HepG2 (cell line): ENCODE data around the gene MED20. TPM values are rescaled to one million over a fixed set of nuclear protein-coding genes. Genes with fewer than 3 reads are reported as not detected.

ENCODE experiments used
- CENPX ChIP-seq: sonication (generic); formaldehyde crosslinking; IDR thresholded peaks from 2 replicates; pipeline ENCODE4 v1.9.0; 2021; ENCODE audit warnings: mild to moderate bottlenecking, missing genetic modification reagents, moderate library complexity
- JDP2 ChIP-seq: sonication (generic); formaldehyde crosslinking; IDR thresholded peaks from 2 replicates; pipeline ENCODE4 v1.8.1; 2022; ENCODE audit warnings: missing genetic modification reagents, borderline replicate concordance
- MTERF4 ChIP-seq: sonication (generic); formaldehyde crosslinking; IDR thresholded peaks from 2 replicates; pipeline ENCODE4 v1.8.0; 2023; ENCODE audit warnings: mild to moderate bottlenecking, missing genetic modification reagents
- RFX3 ChIP-seq: IDR thresholded peaks from 2 replicates; pipeline ENCODE4 v1.6.1; 2016; ENCODE audit warnings: missing biosample characterization, missing genetic modification reagents
- SRSF4 ChIP-seq: fragments of 200-400 bp; formaldehyde crosslinking; IDR thresholded peaks from one replicate; pipeline ENCODE4 v1.6.1; 2018; ENCODE audit warnings: mild to moderate bottlenecking, low read depth, low read length, moderate library complexity; ENCODE audit not compliant: poor library complexity, severe bottlenecking
- ZBTB7B ChIP-seq: sonication (generic); formaldehyde crosslinking; IDR thresholded peaks from 2 replicates; pipeline ENCODE4 v1.4.0; 2020; ENCODE audit warnings: missing genetic modification reagents
- ZNF576 ChIP-seq: sonication (generic); formaldehyde crosslinking; IDR thresholded peaks from 2 replicates; pipeline ENCODE4 v1.4.0; 2020; ENCODE audit warnings: mild to moderate bottlenecking, missing genetic modification reagents
- ZNF770 ChIP-seq: sonication (generic); formaldehyde crosslinking; IDR thresholded peaks from 2 replicates; pipeline ENCODE4 v1.5.0; 2020; ENCODE audit warnings: mild to moderate bottlenecking, missing genetic modification reagents
- ZNF850 ChIP-seq: sonication (generic); formaldehyde crosslinking; conservative IDR thresholded peaks from 2 replicates; pipeline ENCODE4 v1.9.0; 2021; ENCODE audit warnings: mild to moderate bottlenecking, missing genetic modification reagents
- ZZZ3 ChIP-seq: sonication (generic); formaldehyde crosslinking; IDR thresholded peaks from 2 replicates; pipeline ENCODE4 v1.4.0; 2020; ENCODE audit warnings: missing genetic modification reagents, mild to moderate bottlenecking, borderline replicate concordance
- polyA plus RNA-seq, 8 experiments: library from polyadenylated mRNA; depleted of rRNA in 3 of 8; stranded (reverse) in 7 of 8; unstranded in 1 of 8; fragments of >200 nt; fragmentation: Illumina TruSeq in 4 of 8; extraction: Trizol in 4 of 8; gene quantifications; 2 replicates each; pipeline versions ENCODE4 v1.2.1 to v1.2.3, GENCODE V29; 2011 to 2016; ENCODE audit warnings: low read depth in 4 of 8, missing spikeins in 1 of 8, mixed read lengths in 1 of 8; ENCODE audit not compliant: insufficient read depth in 1 of 8
- total RNA-seq, 5 experiments: library from RNA; depleted of rRNA; stranded (reverse); fragments of >200 nt; fragmentation: Illumina TruSeq; extraction: Trizol; gene quantifications; 2 replicates each; pipeline ENCODE4 v1.2.3, GENCODE V29; 2016; ENCODE audit warnings: low read depth in 1 of 5
- TF ChIP-seq, protein P1 (sequence below): sonication (generic); formaldehyde crosslinking; IDR thresholded peaks from 2 replicates; pipeline ENCODE4 v1.5.0; 2020; ENCODE audit warnings: mild to moderate bottlenecking, missing genetic modification reagents, moderate library complexity

Gene MED20
- total and polyA plus RNA-seq, 2 of the 13 experiments (the other 11 are each of a cell fraction or from before 2014, with no cell fraction given) = 28.1 to 41.1 TPM

GRCh38 chr6:41921712-41921998 is 716 bp upstream of the MED20 start (continued):
- no peak for TF ChIP-seq JDP2 (CRISPR knock-in tag)
- no peak for TF ChIP-seq MTERF4 (CRISPR knock-in tag)
- no peak for TF ChIP-seq CENPX (CRISPR knock-in tag)
- no peak for TF ChIP-seq ZBTB7B (CRISPR knock-in tag)
- TF ChIP-seq ZNF576 (CRISPR knock-in tag) = peak; percentile 31; the same call in 1 of the 2 replicates
- no peak for TF ChIP-seq ZZZ3 (CRISPR knock-in tag)
- no peak for TF ChIP-seq RFX3 (CRISPR knock-in tag)
- TF ChIP-seq, protein P1, sequence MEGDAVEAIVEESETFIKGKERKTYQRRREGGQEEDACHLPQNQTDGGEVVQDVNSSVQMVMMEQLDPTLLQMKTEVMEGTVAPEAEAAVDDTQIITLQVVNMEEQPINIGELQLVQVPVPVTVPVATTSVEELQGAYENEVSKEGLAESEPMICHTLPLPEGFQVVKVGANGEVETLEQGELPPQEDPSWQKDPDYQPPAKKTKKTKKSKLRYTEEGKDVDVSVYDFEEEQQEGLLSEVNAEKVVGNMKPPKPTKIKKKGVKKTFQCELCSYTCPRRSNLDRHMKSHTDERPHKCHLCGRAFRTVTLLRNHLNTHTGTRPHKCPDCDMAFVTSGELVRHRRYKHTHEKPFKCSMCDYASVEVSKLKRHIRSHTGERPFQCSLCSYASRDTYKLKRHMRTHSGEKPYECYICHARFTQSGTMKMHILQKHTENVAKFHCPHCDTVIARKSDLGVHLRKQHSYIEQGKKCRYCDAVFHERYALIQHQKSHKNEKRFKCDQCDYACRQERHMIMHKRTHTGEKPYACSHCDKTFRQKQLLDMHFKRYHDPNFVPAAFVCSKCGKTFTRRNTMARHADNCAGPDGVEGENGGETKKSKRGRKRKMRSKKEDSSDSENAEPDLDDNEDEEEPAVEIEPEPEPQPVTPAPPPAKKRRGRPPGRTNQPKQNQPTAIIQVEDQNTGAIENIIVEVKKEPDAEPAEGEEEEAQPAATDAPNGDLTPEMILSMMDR = no peak
- TF ChIP-seq ZNF770 = no peak
- no peak for TF ChIP-seq SRSF4
- no peak for TF ChIP-seq ZNF850 (CRISPR knock-in tag)
